ENCODE results near the gene RASSF4.
"Not testable (repeated sequence)": the region's sequence is repeated elsewhere in the genome, so short reads cannot be mapped to it uniquely, and the experiment has no call there.

Gene RASSF4

GRCh38 chr10:45006276-45007030 is 46.9 kb downstream of the RASSF4 start:
- DNase-seq (ENCODE audit: low spot score), result no peak

GRCh38 chr10:45008524-45009161 is 49.0 kb downstream of the RASSF4 start:
- DNase-seq (ENCODE audit: low spot score), result peak; percentile 84

GRCh38 chr10:45014557-45014956 is 55.0 kb downstream of the RASSF4 start:
- DNase-seq (ENCODE audit: low spot score), result not testable (repeated sequence)

- no peak for DNase-seq (ENCODE audit: low spot score)
Measured at GRCh38 chr10:45015590-45015989, 56.0 kb downstream of the RASSF4 start.

GRCh38 chr10:45023426-45023825 is 63.8 kb downstream of the RASSF4 start:
- no peak for DNase-seq (ENCODE audit: low spot score)

- DNase-seq (ENCODE audit: low spot score), result no peak
Measured at GRCh38 chr10:45034301-45034700, 74.7 kb downstream of the RASSF4 start.

- DNase-seq (ENCODE audit: low spot score), result no peak
Measured at GRCh38 chr10:45035673-45036072, 76.1 kb downstream of the RASSF4 start.

- no peak for DNase-seq (ENCODE audit: low spot score)
Measured at GRCh38 chr10:45040921-45041542, 81.4 kb downstream of the RASSF4 start.

GRCh38 chr10:45044290-45044689 is 84.7 kb downstream of the RASSF4 start:
- no peak for DNase-seq (ENCODE audit: low spot score)
